Cardiac septum (tissue), 1 donor: Measurements from ENCODE around the gene FIGNL2. TPM values are rescaled to one million over a fixed set of nuclear protein-coding genes. Genes with fewer than 3 reads are reported as not detected.

Experiments used
- DNase-seq: peaks from one replicate; pipeline ENCODE4 v3.0.0-alpha.2; 2020; ENCODE audit warnings: low spot score
- intact Hi-C: fragments of 100-400 bp; cut with DNase I; formaldehyde crosslinking; loops from one replicate; pipeline ENCODE4 v1.14.0; 2022
- total RNA-seq: library from RNA; stranded (reverse); fragmentation: NEBNext Ultra II Directional; extraction: Animal tissue kit (Norgen Biotek cat#: 25700); gene quantifications from one replicate; pipeline ENCODE4 v1.2.1, GENCODE V29; 2021
- donor health status: DM: no; HTN: no; CAD: no.

Gene FIGNL2
- total RNA-seq, 1 donor from 2014 or later = 0.32 TPM

- no peak for DNase-seq
- intact Hi-C loops = loop anchor here (5.0 to 10.0 kb wide), 2 partner anchors 51 to 402 kb away; partner anchors contain the start of gene SLC4A8
These were observed 24.5 kb downstream of the FIGNL2 start for GRCh38 chr12:51823875-51824565.

GRCh38 chr12:51822956-51823355 lies 25.6 kb downstream of the FIGNL2 start:
- DNase-seq = no peak
- intact Hi-C loops = loop anchor here (5.0 to 10.0 kb wide), 2 partner anchors 52 to 401 kb away; partner anchors contain the start of gene SLC4A8

- no peak for DNase-seq
- intact Hi-C loops = loop anchor here (5.0 to 10.0 kb wide), 2 partner anchors 53 to 400 kb away; partner anchors contain the start of gene SLC4A8
These were observed 26.3 kb downstream of the FIGNL2 start for GRCh38 chr12:51822261-51822616.

GRCh38 chr12:51821440-51822260 lies 26.9 kb downstream of the FIGNL2 start:
- intact Hi-C loops = loop anchor here (5.0 to 10.0 kb wide), 2 partner anchors 53 to 399 kb away; partner anchors contain the start of gene SLC4A8
- DNase-seq = no peak

DNA sequence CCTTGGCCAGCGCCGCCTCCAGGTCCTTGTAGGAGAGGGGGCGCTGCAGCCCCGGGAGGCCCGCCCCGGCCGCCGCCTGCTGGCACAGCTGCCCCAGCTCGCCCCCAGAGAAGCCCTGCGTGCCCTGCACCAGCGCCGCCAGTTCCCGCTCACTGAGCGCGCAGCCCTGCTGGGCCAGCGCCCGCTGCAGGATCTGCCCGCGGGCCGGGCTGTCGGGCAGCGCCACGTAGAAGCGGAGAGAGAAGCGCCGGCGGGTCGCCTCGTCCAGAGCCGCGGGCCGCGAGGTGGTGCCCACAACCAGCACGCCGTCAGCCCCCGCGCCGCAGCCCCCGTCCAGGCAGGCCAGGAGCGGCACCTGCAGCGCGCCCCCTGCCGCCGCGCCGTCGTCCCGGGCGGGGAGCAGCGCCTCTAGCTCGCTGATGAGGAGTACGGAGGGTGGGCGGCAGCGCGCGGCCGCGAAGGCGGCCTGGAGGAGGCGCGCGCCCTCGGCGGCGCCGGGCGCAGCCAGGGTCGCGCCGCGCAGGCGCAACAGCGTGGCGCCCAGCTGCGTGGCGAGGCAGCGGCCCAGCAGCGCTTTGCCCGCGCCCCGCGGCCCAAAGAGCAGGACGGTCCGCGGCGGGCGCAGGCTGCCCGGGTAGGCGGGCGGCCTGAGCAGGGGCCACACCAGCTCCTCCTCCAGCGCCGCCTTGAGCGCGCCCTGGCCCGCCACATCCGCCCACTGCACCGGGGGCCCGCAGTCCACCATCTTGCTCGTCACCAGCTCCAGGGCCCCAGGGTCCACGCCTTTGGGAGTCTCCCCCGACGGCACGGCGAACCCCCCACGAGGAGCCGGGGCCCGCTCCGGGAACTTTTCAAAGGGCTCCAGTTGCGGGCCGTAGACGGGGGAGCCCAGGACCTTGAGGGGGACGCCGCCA lies 27.7 kb downstream of the FIGNL2 start:
- no peak for DNase-seq
- intact Hi-C loops = loop anchor here (5.0 to 10.0 kb wide), 2 partner anchors 54 to 398 kb away; partner anchors contain the start of gene SLC4A8

DNA sequence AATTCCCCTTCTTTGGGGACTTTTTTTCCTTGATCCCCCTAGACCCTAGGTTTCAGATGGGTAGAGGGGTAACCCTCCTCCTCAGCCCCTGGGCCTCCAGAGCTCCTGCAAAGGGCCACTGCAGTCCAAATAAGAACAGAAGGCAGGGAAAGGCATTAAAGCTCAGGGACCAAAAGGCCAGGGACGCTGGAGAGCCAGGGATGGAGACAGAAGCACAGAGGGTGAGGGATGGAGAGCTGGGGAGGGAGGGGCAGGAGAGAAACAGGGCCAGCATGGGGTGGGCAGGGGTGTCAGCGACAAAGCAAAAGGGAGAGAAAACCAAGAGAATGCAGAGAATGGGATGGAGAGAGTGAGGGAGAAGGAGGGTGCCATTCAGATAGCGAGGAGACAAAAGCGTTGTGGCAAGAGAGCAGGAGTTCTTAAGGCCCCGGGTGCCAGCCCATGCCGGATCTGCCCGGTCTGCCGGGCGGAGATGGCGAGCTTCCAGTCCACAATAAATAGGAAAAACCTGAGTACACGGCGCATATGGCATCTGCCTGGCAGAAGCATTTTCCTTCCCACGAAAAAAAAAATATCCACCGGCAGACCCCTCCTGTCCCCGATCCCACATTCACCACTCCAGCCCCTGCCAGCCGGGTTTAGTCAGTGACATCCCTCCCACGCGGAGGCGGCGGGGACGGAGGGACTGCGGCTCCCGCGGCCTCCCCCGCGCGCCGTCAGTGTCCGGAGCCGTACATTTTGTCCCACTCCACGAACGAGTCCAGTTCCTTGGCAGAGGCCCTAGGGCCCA lies 28.6 kb downstream of the FIGNL2 start:
- DNase-seq = no peak
- intact Hi-C loops = loop anchor here (5.0 to 10.0 kb wide), 2 partner anchors 55 to 398 kb away; partner anchors contain the start of gene SLC4A8

GRCh38 chr12:51818566-51819300 lies 29.8 kb downstream of the FIGNL2 start:
- intact Hi-C loops = no loop called here
- no peak for DNase-seq

GRCh38 chr12:51818086-51818485 lies 30.4 kb downstream of the FIGNL2 start:
- intact Hi-C loops = no loop called here
- DNase-seq = no peak

DNA sequence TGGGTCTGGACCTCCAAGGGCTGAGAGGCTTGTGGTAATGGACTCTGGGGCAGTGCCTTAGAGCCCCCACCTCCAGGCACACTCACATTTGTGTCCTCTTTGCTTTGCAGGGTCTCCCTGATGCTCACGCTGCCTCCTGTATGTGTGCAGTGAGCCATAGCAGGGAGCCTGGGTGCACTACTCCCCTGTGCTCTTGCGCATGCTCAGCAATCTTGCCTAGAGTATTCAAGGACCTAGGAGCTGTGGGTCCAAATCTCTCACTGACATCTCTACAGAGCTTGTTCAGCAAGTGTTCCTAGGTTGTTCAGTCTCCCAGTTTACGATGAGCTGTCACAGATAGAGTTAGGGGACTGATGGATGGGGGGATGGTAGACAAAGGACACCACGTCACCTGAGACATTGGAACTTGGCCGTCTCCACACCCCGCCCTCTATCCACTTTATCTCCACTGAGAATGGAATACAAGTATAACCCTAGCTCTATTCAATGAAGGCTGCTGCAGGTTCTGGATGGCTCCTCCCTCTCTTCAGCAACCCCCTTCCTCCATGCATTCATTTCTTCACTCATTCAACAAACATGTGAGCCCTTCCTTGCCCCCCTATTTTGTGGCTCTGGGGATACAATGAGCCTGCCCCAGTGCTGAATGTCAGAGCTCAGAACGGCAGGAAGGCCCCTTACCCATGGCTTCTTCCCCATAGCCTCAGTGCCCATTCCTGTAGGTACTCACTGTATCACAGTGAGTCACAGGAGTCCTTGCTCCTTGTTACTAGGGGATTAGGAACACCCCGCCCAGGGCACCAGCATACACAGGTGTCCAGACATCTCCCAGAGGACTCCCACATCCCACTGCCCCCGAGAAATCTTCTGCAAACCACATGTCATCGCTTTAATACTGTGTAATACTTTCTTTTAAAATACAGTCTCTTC lies 31.2 kb downstream of the FIGNL2 start:
- no peak for DNase-seq
- intact Hi-C loops = no loop called here

DNA sequence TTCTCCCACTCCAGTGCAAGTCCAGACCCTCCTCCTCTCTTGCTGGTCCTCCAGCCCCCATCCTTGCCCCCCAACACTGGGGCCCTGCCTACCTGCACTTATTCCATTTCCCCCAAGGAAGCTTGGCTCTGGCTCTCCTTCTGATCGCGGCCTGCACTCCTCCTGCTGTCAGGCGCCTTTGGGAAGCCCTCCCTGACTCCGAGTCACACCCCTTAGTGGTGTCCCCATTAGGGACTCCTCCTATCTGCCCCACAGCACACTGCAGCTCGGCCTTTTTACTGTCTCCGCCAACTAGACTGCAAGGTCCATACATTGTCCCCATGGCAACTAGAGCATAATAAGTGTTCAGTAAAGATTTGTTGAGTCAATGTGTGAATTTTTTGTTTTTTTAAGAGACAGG lies 32.9 kb downstream of the FIGNL2 start:
- no peak for DNase-seq
- intact Hi-C loops = no loop called here

- DNase-seq = peak; percentile 89
- intact Hi-C loops = no loop called here
These were observed 34.0 kb downstream of the FIGNL2 start for GRCh38 chr12:51814311-51815088.

GRCh38 chr12:51813931-51814310 lies 34.6 kb downstream of the FIGNL2 start:
- DNase-seq = no peak
- intact Hi-C loops = no loop called here

GRCh38 chr12:51812871-51813270 lies 35.6 kb downstream of the FIGNL2 start:
- DNase-seq = no peak
- intact Hi-C loops = no loop called here

GRCh38 chr12:51811203-51812202 lies 37.0 kb downstream of the FIGNL2 start:
- intact Hi-C loops = no loop called here
- no peak for DNase-seq

- intact Hi-C loops = no loop called here
- no peak for DNase-seq
These were observed 39.3 kb downstream of the FIGNL2 start for GRCh38 chr12:51809193-51809592.
